Naive thymus-derived CD4-positive, alpha-beta T cell (primary cell): Measurements from ENCODE around the gene ISOC1. TPM values are rescaled to one million over a fixed set of nuclear protein-coding genes. Genes with fewer than 3 reads are reported as not detected.

Experiments
- microRNA-seq: library from miRNA; unstranded; fragments of <30 nt; microRNA quantifications from one replicate; pipeline ENCODE4 v1.2.0, GENCODE V29; 2022; ENCODE audit warnings: borderline microRNAs expressed
- polyA plus RNA-seq, 2 donors: library from polyadenylated mRNA; unstranded; fragments of 300-500 nt; fragmentation: Illumina TruSeq; gene quantifications; one replicate each; pipeline ENCODE4 v1.2.3, GENCODE V29; 2021
- total RNA-seq, 6 experiments: library from RNA in 5 of 6; stranded (reverse) in 5 of 6; gene quantifications; 1 replicate in 5 of 6; 2 replicates in 1 of 6; pipeline ENCODE4 v1.2.3 and lab custom pipeline; 2021 to 2026

The ISOC1 gene
- total and polyA plus RNA-seq, 7 experiments from 2014 or later, result 5.3 to 32.1 (median 12.4) TPM

Small RNA genes within 50 kb of the gene (microRNA-seq; reads per million reads assigned to microRNA genes)
- not detected for gene MIR4633

Other genes with a start within 250 kb of the ISOC1 start
- not detected for gene SLC27A6, start 129.3 kb upstream of the ISOC1 start, total RNA-seq
- gene SLC27A6, start 129.3 kb upstream of the ISOC1 start, polyA plus RNA-seq, result not detected